ENCODE data around the gene FLOT1. TPM values are rescaled to one million over a fixed set of nuclear protein-coding genes. Genes with fewer than 3 reads are reported as not detected.
A peak's percentile ranks its signal among the peaks of the same experiment; 100 is the strongest.

The FLOT1 gene
- polyA plus RNA-seq, 1 donor, result 94.5 TPM

GRCh38 chr6:30714263-30714662 lies 28.2 kb downstream of the FLOT1 start:
- DNase-seq, result no peak
- H3K9me3 ChIP-seq (ENCODE audit: control insufficient read depth, low read depth, low read length), result no peaks in the 10 kb centered on the region
- WGBS (ENCODE audit: insufficient coverage, low lambda C conversion rate), result no CpG with 5 or more reads among the region's 1 CpG

GRCh38 chr6:30712441-30712945 lies 30.0 kb downstream of the FLOT1 start:
- WGBS (ENCODE audit: insufficient coverage, low lambda C conversion rate), result 96% methylated on average over 3 of the region's 7 CpGs

More at GRCh38 chr6:30714263-30714662, 28.2 kb downstream of the FLOT1 start:
- no peaks in the 10 kb centered on the region for H3K27me3 ChIP-seq (ENCODE audit: control insufficient read depth, insufficient read depth, low read length)
- no peak overlapping the region for H3K4me3 ChIP-seq (ENCODE audit: low read length)
- H3K27ac ChIP-seq (ENCODE audit: low read length), result no peak overlapping the region
- H3K36me3 ChIP-seq (ENCODE audit: control insufficient read depth, insufficient read depth, low read length), result peaks cover 32% of the 10 kb centered on the region
- peaks cover 3% of the 10 kb centered on the region for H3K4me1 ChIP-seq (ENCODE audit: control insufficient read depth, insufficient read depth, low read length)

GRCh38 chr6:30711758-30712380 lies 30.6 kb downstream of the FLOT1 start:
- DNase-seq, result no peak
- Histone ChIP-seq H3K4me3 (ENCODE audit: low read length) (no peak overlapping the region), H3K36me3 (ENCODE audit: control insufficient read depth, insufficient read depth, low read length) (peaks cover 39% of the 10 kb centered on the region), H3K27ac (ENCODE audit: low read length) (no peak overlapping the region), H3K27me3 (ENCODE audit: control insufficient read depth, insufficient read depth, low read length) (no peaks in the 10 kb centered on the region), H3K4me1 (ENCODE audit: control insufficient read depth, insufficient read depth, low read length) (peaks cover 3% of the 10 kb centered on the region), H3K9me3 (ENCODE audit: control insufficient read depth, low read depth, low read length) (no peaks in the 10 kb centered on the region)
- WGBS (ENCODE audit: insufficient coverage, low lambda C conversion rate), result no CpG with 5 or more reads among the region's 1 CpG

More at GRCh38 chr6:30712441-30712945, 30.0 kb downstream of the FLOT1 start:
- Histone ChIP-seq H3K36me3 (ENCODE audit: control insufficient read depth, insufficient read depth, low read length) (peaks cover 39% of the 10 kb centered on the region), H3K27me3 (ENCODE audit: control insufficient read depth, insufficient read depth, low read length) (no peaks in the 10 kb centered on the region), H3K4me1 (ENCODE audit: control insufficient read depth, insufficient read depth, low read length) (peaks cover 3% of the 10 kb centered on the region), H3K4me3 (ENCODE audit: low read length) (no peak overlapping the region), H3K27ac (ENCODE audit: low read length) (no peak overlapping the region), H3K9me3 (ENCODE audit: control insufficient read depth, low read depth, low read length) (no peaks in the 10 kb centered on the region)
- no peak for DNase-seq

GRCh38 chr6:30709101-30709868 lies 33.2 kb downstream of the FLOT1 start:
- no peak for DNase-seq
- no peaks in the 10 kb centered on the region for H3K4me1 ChIP-seq (ENCODE audit: control insufficient read depth, insufficient read depth, low read length)
- peaks cover 44% of the 10 kb centered on the region for H3K36me3 ChIP-seq (ENCODE audit: control insufficient read depth, insufficient read depth, low read length)
- no peak overlapping the region for H3K27ac ChIP-seq (ENCODE audit: low read length)
- no peak overlapping the region for H3K4me3 ChIP-seq (ENCODE audit: low read length)
- no peaks in the 10 kb centered on the region for H3K9me3 ChIP-seq (ENCODE audit: control insufficient read depth, low read depth, low read length)
- no CpG with 5 or more reads among the region's 2 CpGs for WGBS (ENCODE audit: insufficient coverage, low lambda C conversion rate)
- H3K27me3 ChIP-seq (ENCODE audit: control insufficient read depth, insufficient read depth, low read length), result no peaks in the 10 kb centered on the region

- Histone ChIP-seq H3K27me3 (ENCODE audit: control insufficient read depth, insufficient read depth, low read length) (no peaks in the 10 kb centered on the region), H3K4me1 (ENCODE audit: control insufficient read depth, insufficient read depth, low read length) (no peaks in the 10 kb centered on the region), H3K36me3 (ENCODE audit: control insufficient read depth, insufficient read depth, low read length) (peaks cover 39% of the 10 kb centered on the region), H3K27ac (ENCODE audit: low read length) (peak overlapping the region; percentile 30), H3K4me3 (ENCODE audit: low read length) (no peak overlapping the region), H3K9me3 (ENCODE audit: control insufficient read depth, low read depth, low read length) (no peaks in the 10 kb centered on the region)
- WGBS (ENCODE audit: insufficient coverage, low lambda C conversion rate), result 67% methylated on average over 2 of the region's 6 CpGs
- DNase-seq, result peak in 1 of 2 donors; percentile 56
Measured at GRCh38 chr6:30707281-30707850, 35.1 kb downstream of the FLOT1 start.

- H3K36me3 ChIP-seq (ENCODE audit: control insufficient read depth, insufficient read depth, low read length), result peaks cover 27% of the 10 kb centered on the region
Measured at GRCh38 chr6:30705620-30706019, 36.9 kb downstream of the FLOT1 start.

GRCh38 chr6:30703821-30704220 lies 38.7 kb downstream of the FLOT1 start:
- Histone ChIP-seq H3K27me3 (ENCODE audit: control insufficient read depth, insufficient read depth, low read length) (no peaks in the 10 kb centered on the region), H3K4me3 (ENCODE audit: low read length) (no peak overlapping the region), H3K9me3 (ENCODE audit: control insufficient read depth, low read depth, low read length) (no peaks in the 10 kb centered on the region), H3K27ac (ENCODE audit: low read length) (no peak overlapping the region), H3K4me1 (ENCODE audit: control insufficient read depth, insufficient read depth, low read length) (no peaks in the 10 kb centered on the region), H3K36me3 (ENCODE audit: control insufficient read depth, insufficient read depth, low read length) (peaks cover 27% of the 10 kb centered on the region)
- no peak for DNase-seq
- WGBS (ENCODE audit: insufficient coverage, low lambda C conversion rate), result no CpG with 5 or more reads among the region's 4 CpGs

More at GRCh38 chr6:30705620-30706019, 36.9 kb downstream of the FLOT1 start:
- DNase-seq, result no peak
- H3K4me1 ChIP-seq (ENCODE audit: control insufficient read depth, insufficient read depth, low read length), result no peaks in the 10 kb centered on the region
- 100% methylated on average over 2 of the region's 4 CpGs for WGBS (ENCODE audit: insufficient coverage, low lambda C conversion rate)
- no peaks in the 10 kb centered on the region for H3K27me3 ChIP-seq (ENCODE audit: control insufficient read depth, insufficient read depth, low read length)
- no peak overlapping the region for H3K4me3 ChIP-seq (ENCODE audit: low read length)
- H3K27ac ChIP-seq (ENCODE audit: low read length), result no peak overlapping the region
- H3K9me3 ChIP-seq (ENCODE audit: control insufficient read depth, low read depth, low read length), result no peaks in the 10 kb centered on the region

GRCh38 chr6:30703011-30703410 lies 39.5 kb downstream of the FLOT1 start:
- peaks cover 25% of the 10 kb centered on the region for H3K36me3 ChIP-seq (ENCODE audit: control insufficient read depth, insufficient read depth, low read length)

GRCh38 chr6:30700340-30700739 lies 42.1 kb downstream of the FLOT1 start:
- DNase-seq, result peak; percentile 69 to 84
- peaks cover 17% of the 10 kb centered on the region for H3K36me3 ChIP-seq (ENCODE audit: control insufficient read depth, insufficient read depth, low read length)
- H3K27ac ChIP-seq (ENCODE audit: low read length), result peak overlapping the region; percentile 50
- H3K9me3 ChIP-seq (ENCODE audit: control insufficient read depth, low read depth, low read length), result no peaks in the 10 kb centered on the region
- H3K4me1 ChIP-seq (ENCODE audit: control insufficient read depth, insufficient read depth, low read length), result no peaks in the 10 kb centered on the region
- H3K4me3 ChIP-seq (ENCODE audit: low read length), result no peak overlapping the region
- H3K27me3 ChIP-seq (ENCODE audit: control insufficient read depth, insufficient read depth, low read length), result no peaks in the 10 kb centered on the region
- WGBS (ENCODE audit: insufficient coverage, low lambda C conversion rate), result no CpG with 5 or more reads among the region's 4 CpGs

More at GRCh38 chr6:30703011-30703410, 39.5 kb downstream of the FLOT1 start:
- no peaks in the 10 kb centered on the region for H3K9me3 ChIP-seq (ENCODE audit: control insufficient read depth, low read depth, low read length)
- H3K27ac ChIP-seq (ENCODE audit: low read length), result no peak overlapping the region
- DNase-seq, result no peak
- no peak overlapping the region for H3K4me3 ChIP-seq (ENCODE audit: low read length)
- no peaks in the 10 kb centered on the region for H3K27me3 ChIP-seq (ENCODE audit: control insufficient read depth, insufficient read depth, low read length)
- H3K4me1 ChIP-seq (ENCODE audit: control insufficient read depth, insufficient read depth, low read length), result no peaks in the 10 kb centered on the region
- WGBS (ENCODE audit: insufficient coverage, low lambda C conversion rate), result no CpG with 5 or more reads among the region's 10 CpGs

GRCh38 chr6:30696432-30696831 lies 46.1 kb downstream of the FLOT1 start:
- Histone ChIP-seq H3K4me3 (ENCODE audit: low read length) (no peak overlapping the region), H3K27ac (ENCODE audit: low read length) (no peak overlapping the region), H3K9me3 (ENCODE audit: control insufficient read depth, low read depth, low read length) (no peaks in the 10 kb centered on the region), H3K4me1 (ENCODE audit: control insufficient read depth, insufficient read depth, low read length) (no peaks in the 10 kb centered on the region), H3K36me3 (ENCODE audit: control insufficient read depth, insufficient read depth, low read length) (peaks cover 2% of the 10 kb centered on the region), H3K27me3 (ENCODE audit: control insufficient read depth, insufficient read depth, low read length) (no peaks in the 10 kb centered on the region)
- no CpG with 5 or more reads among the region's 5 CpGs for WGBS (ENCODE audit: insufficient coverage, low lambda C conversion rate)
- no peak for DNase-seq
